ENCODE data around the gene FLG. TPM values are rescaled to one million over a fixed set of nuclear protein-coding genes. Genes with fewer than 3 reads are reported as not detected.
"Not testable (repeated sequence)": the region's sequence is repeated elsewhere in the genome, so short reads cannot be mapped to it uniquely, and the experiment has no call there.

Gene FLG
- total RNA-seq (2014; rRNA removed; shearing (Covaris generic)), result not detected in 2 replicates

- DNase-seq (ENCODE audit: low spot score), result no peak
- in situ Hi-C loops (cut with HindIII; ENCODE audit: low sequenced_read_pairs), result no loop called here
Measured at GRCh38 chr1:152325111-152325510, at the start of gene FLG. TSS of gene FLG (minus strand) at chr1:152325239. CDS start at chr1:152315456, 9,783 bp downstream.

GRCh38 chr1:152374451-152374850 is 49.4 kb upstream of the FLG start:
- DNase-seq (ENCODE audit: low spot score), result no peak
- in situ Hi-C loops (cut with HindIII; ENCODE audit: low sequenced_read_pairs), result no loop called here

GRCh38 chr1:152372672-152373071 is 47.6 kb upstream of the FLG start:
- in situ Hi-C loops (cut with HindIII; ENCODE audit: low sequenced_read_pairs), result no loop called here

GRCh38 chr1:152367436-152367835 is 42.4 kb upstream of the FLG start:
- no peak for DNase-seq (ENCODE audit: low spot score)
- in situ Hi-C loops (cut with HindIII; ENCODE audit: low sequenced_read_pairs), result no loop called here

More at GRCh38 chr1:152372672-152373071, 47.6 kb upstream of the FLG start:
- DNase-seq (ENCODE audit: low spot score), result no peak

- in situ Hi-C loops (cut with HindIII; ENCODE audit: low sequenced_read_pairs), result no loop called here
- DNase-seq (ENCODE audit: low spot score), result no peak
Measured at GRCh38 chr1:152359906-152360305, 34.9 kb upstream of the FLG start, which contains the start of gene FLG2. TSS of gene FLG2 (minus strand) at chr1:152360006. CDS start at chr1:152358884, 1,122 bp downstream.

- in situ Hi-C loops (cut with HindIII; ENCODE audit: low sequenced_read_pairs), result no loop called here
Measured at GRCh38 chr1:152356736-152357135, 31.7 kb upstream of the FLG start.

GRCh38 chr1:152349611-152350010 is 24.6 kb upstream of the FLG start:
- no peak for DNase-seq (ENCODE audit: low spot score)
- in situ Hi-C loops (cut with HindIII; ENCODE audit: low sequenced_read_pairs), result no loop called here

More at GRCh38 chr1:152356736-152357135, 31.7 kb upstream of the FLG start:
- no peak for DNase-seq (ENCODE audit: low spot score)

- in situ Hi-C loops (cut with HindIII; ENCODE audit: low sequenced_read_pairs), result no loop called here
- DNase-seq (ENCODE audit: low spot score), result no peak
Measured at GRCh38 chr1:152348447-152348846, 23.4 kb upstream of the FLG start.

- DNase-seq (ENCODE audit: low spot score), result peak; percentile 20
- in situ Hi-C loops (cut with HindIII; ENCODE audit: low sequenced_read_pairs), result no loop called here
Measured at GRCh38 chr1:152347116-152347728, 22.2 kb upstream of the FLG start.

- DNase-seq (ENCODE audit: low spot score), result no peak
- in situ Hi-C loops (cut with HindIII; ENCODE audit: low sequenced_read_pairs), result no loop called here
Measured at GRCh38 chr1:152344438-152344837, 19.4 kb upstream of the FLG start.

GRCh38 chr1:152343006-152343405 is 18.0 kb upstream of the FLG start:
- no peak for DNase-seq (ENCODE audit: low spot score)
- in situ Hi-C loops (cut with HindIII; ENCODE audit: low sequenced_read_pairs), result no loop called here

GRCh38 chr1:152335399-152335798 is 10.4 kb upstream of the FLG start:
- DNase-seq (ENCODE audit: low spot score), result no peak
- in situ Hi-C loops (cut with HindIII; ENCODE audit: low sequenced_read_pairs), result no loop called here

- in situ Hi-C loops (cut with HindIII; ENCODE audit: low sequenced_read_pairs), result no loop called here
- no peak for DNase-seq (ENCODE audit: low spot score)
Measured at GRCh38 chr1:152328801-152329391, 3.9 kb upstream of the FLG start.

GRCh38 chr1:152313970-152314369 is 11.1 kb downstream of the FLG start:
- in situ Hi-C loops (cut with HindIII; ENCODE audit: low sequenced_read_pairs), result no loop called here
- DNase-seq (ENCODE audit: low spot score), result no peak

- no peak for DNase-seq (ENCODE audit: low spot score)
- in situ Hi-C loops (cut with HindIII; ENCODE audit: low sequenced_read_pairs), result no loop called here
Measured at GRCh38 chr1:152313319-152313801, 11.7 kb downstream of the FLG start.

- in situ Hi-C loops (cut with HindIII; ENCODE audit: low sequenced_read_pairs), result not testable (repeated sequence)
Measured at GRCh38 chr1:152312169-152312568, 12.9 kb downstream of the FLG start.

GRCh38 chr1:152309955-152310354 is 15.1 kb downstream of the FLG start:
- DNase-seq (ENCODE audit: low spot score), result no peak
- in situ Hi-C loops (cut with HindIII; ENCODE audit: low sequenced_read_pairs), result no loop called here

More at GRCh38 chr1:152312169-152312568, 12.9 kb downstream of the FLG start:
- not testable (repeated sequence) for DNase-seq (ENCODE audit: low spot score)

GRCh38 chr1:152309320-152309901 is 15.6 kb downstream of the FLG start:
- in situ Hi-C loops (cut with HindIII; ENCODE audit: low sequenced_read_pairs); DNase-seq (ENCODE audit: low spot score): not testable (repeated sequence)

- in situ Hi-C loops (cut with HindIII; ENCODE audit: low sequenced_read_pairs); DNase-seq (ENCODE audit: low spot score): not testable (repeated sequence)
Measured at GRCh38 chr1:152308758-152309157, 16.3 kb downstream of the FLG start.

GRCh38 chr1:152307970-152308369 is 17.1 kb downstream of the FLG start:
- DNase-seq (ENCODE audit: low spot score); in situ Hi-C loops (cut with HindIII; ENCODE audit: low sequenced_read_pairs): not testable (repeated sequence)

Data from G401 (cell line).